Measurements from ENCODE around the gene SH3D19. TPM values are rescaled to one million over a fixed set of nuclear protein-coding genes. Genes with fewer than 3 reads are reported as not detected.

Gene SH3D19
- total and polyA plus RNA-seq, 7 donors: 31.4 to 195 (median 105) TPM

GRCh38 chr4:151227731-151228130 is 97.7 kb downstream of the SH3D19 start:
- Histone ChIP-seq H3K27ac (peak overlapping the region; percentile 61 to 80 (median 66)), H3K9me3 (no peaks in the 10 kb centered on the region), H3K4me1 (peaks cover 0 to 53% (median 28%) of the 10 kb centered on the region in 4 donors), H3K4me3 (peak overlapping the region; percentile 13 to 39 (median 26)), H3K27me3 (no peaks in the 10 kb centered on the region), H3K36me3 (no peaks in the 10 kb centered on the region)
- WGBS, 2 donors: 48 to 63% methylated on average over 3 of the region's 3 CpGs
- intact Hi-C loops (cut with DNase I): loop anchor here (5.0 kb wide), 1 partner anchor 60 kb away; no protein-coding TSS in a partner anchor
- peak; percentile 85 for DNase-seq
- TF ChIP-seq POLR2A (IDR thresholded peaks at IDR 0.05) (no peak), CTCF (IDR thresholded peaks at IDR 0.05) (no peak), POLR2AphosphoS5 (IDR thresholded peaks at IDR 0.05) (peak in 1 of 4 donors; percentile 72), EP300 (IDR thresholded peaks at IDR 0.05) (no peak)

DNA sequence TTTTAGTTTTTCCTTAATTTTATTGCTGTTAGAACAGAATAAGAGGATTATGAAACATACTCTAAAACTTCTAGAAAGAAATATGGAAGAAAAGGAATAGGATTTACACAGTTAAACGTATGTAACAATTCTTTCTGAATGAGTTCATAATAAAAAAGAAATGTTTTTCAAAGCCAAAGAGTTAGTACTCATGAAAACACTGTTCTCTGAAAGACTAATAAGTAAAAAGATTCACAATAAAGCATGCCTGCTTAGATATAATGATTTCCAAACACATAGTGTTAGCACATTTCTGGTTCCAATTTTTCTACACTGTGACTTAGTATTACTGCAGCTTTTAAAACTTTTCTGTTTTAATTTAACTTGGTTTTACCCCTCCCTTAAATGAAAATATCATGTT is 98.2 kb downstream of the SH3D19 start:
- peaks cover 0 to 49% (median 25%) of the 10 kb centered on the region in 4 donors for H3K4me1 ChIP-seq
- H3K27me3 ChIP-seq: no peaks in the 10 kb centered on the region
- intact Hi-C loops (cut with DNase I): loop anchor here (5.0 kb wide), 1 partner anchor 60 kb away; no protein-coding TSS in a partner anchor
- TF ChIP-seq EP300 (IDR thresholded peaks at IDR 0.05) (no peak), POLR2A (IDR thresholded peaks at IDR 0.05) (no peak), POLR2AphosphoS5 (IDR thresholded peaks at IDR 0.05) (no peak), CTCF (IDR thresholded peaks at IDR 0.05) (no peak)
- H3K4me3 ChIP-seq: peak overlapping the region; percentile 13 to 39 (median 26)
- DNase-seq: no peak
- WGBS, 2 donors: 67 to 80% methylated on average over 1 of the region's 1 CpG
- H3K36me3 ChIP-seq: no peaks in the 10 kb centered on the region
- no peaks in the 10 kb centered on the region for H3K9me3 ChIP-seq
- H3K27ac ChIP-seq: peak overlapping the region; percentile 61 to 80 (median 66)

DNA sequence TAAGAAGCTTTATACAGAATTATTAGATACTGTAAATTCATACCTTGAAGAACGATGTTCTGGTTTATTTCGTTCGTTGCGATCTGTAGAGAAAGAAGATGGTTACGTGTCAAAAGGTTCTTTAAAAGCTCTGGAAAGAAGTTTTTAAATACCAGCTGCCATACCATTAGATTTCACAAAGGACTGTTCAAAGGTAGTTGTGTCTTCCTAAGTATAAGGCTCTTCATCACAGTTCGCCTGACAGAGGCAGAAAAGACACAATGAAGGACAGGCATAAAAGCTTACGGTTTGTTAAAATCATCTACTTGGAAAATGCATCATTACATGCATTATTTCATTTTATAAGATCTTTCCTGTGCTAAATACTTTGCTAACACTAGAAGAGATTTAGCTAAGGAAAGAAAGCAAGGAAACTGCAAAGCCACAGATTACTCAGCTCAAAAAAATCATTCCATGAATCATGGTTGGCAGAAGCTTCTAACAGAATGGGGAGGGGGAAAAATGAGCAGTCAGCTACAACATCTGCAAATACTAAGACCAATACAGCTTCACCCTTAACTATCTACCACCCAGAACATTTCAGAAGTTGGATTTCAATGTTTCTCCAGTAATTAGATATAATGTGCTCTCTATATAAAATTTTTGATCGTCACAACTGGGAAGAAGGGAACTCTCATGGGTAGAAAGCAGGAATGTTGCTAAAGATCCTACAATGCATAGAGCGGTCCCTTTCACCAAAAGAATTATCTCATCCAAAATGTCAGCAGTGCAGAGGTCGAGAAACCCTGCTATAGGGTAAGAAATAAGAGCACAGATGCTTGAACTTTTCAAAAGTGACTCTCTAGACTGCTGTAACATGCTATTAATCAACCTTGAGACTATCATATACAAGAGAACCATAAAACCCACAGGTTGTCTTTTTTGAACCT is 99.1 kb downstream of the SH3D19 start:
- intact Hi-C loops (cut with DNase I): loop anchor here (5.0 kb wide), 1 partner anchor 59 kb away; no protein-coding TSS in a partner anchor
- Histone ChIP-seq H3K27me3 (no peaks in the 10 kb centered on the region), H3K9me3 (no peaks in the 10 kb centered on the region), H3K27ac (peak overlapping the region; percentile 61 to 80 (median 66)), H3K4me1 (peaks cover 0 to 51% (median 25%) of the 10 kb centered on the region in 4 donors), H3K36me3 (no peaks in the 10 kb centered on the region), H3K4me3 (peak overlapping the region; percentile 13 to 39 (median 26))
- TF ChIP-seq EP300 (IDR thresholded peaks at IDR 0.05) (no peak), POLR2AphosphoS5 (IDR thresholded peaks at IDR 0.05) (peak; percentile 14 to 62 (median 48)), POLR2A (IDR thresholded peaks at IDR 0.05) (no peak), CTCF (IDR thresholded peaks at IDR 0.05) (no peak)
- DNase-seq: no peak
- WGBS, 2 donors: 62 to 68% methylated on average over 10 of the region's 10 CpGs

GRCh38 chr4:151223465-151223864 is 101.9 kb downstream of the SH3D19 start:
- H3K27ac ChIP-seq: no peak overlapping the region
- H3K4me1 ChIP-seq: peaks cover 0 to 58% (median 26%) of the 10 kb centered on the region in 4 donors
- no peaks in the 10 kb centered on the region for H3K27me3 ChIP-seq
- 67 to 71% methylated on average over 4 of the region's 4 CpGs for WGBS, 2 donors
- no peaks in the 10 kb centered on the region for H3K36me3 ChIP-seq
- intact Hi-C loops (cut with DNase I): no loop called here
- DNase-seq: no peak
- TF ChIP-seq POLR2AphosphoS5 (IDR thresholded peaks at IDR 0.05) (no peak), EP300 (IDR thresholded peaks at IDR 0.05) (no peak), POLR2A (IDR thresholded peaks at IDR 0.05) (no peak), CTCF (IDR thresholded peaks at IDR 0.05) (no peak)
- no peaks in the 10 kb centered on the region for H3K9me3 ChIP-seq
- no peak overlapping the region for H3K4me3 ChIP-seq
